Fibroblast of villous mesenchyme (primary cell): ENCODE data around the gene AFF3. TPM values are rescaled to one million over a fixed set of nuclear protein-coding genes. Genes with fewer than 3 reads are reported as not detected.

ENCODE experiments used
- DNase-seq: peaks from one replicate; pipeline ENCODE4 v3.0.0-alpha.2; 2010; ENCODE audit warnings: low read depth
- H3K4me3 ChIP-seq: 2 replicates; pipeline ENCODE4 v1.5.1; 2011; ENCODE audit warnings: low read depth, mild to moderate bottlenecking, low read length
- total RNA-seq: library from RNA; depleted of rRNA; stranded (reverse); fragments of >200 nt; gene quantifications from 2 replicates; pipeline ENCODE4 v1.2.3, GENCODE V29; 2012
- TF ChIP-seq, protein P1 (sequence below): IDR thresholded peaks from 2 replicates; pipeline ENCODE4 v1.5.1; 2012; ENCODE audit warnings: low read depth, mild to moderate bottlenecking, low read length; ENCODE audit not compliant: insufficient read depth

The AFF3 gene
- total RNA-seq, 1 donor = 19.4 TPM

DNA sequence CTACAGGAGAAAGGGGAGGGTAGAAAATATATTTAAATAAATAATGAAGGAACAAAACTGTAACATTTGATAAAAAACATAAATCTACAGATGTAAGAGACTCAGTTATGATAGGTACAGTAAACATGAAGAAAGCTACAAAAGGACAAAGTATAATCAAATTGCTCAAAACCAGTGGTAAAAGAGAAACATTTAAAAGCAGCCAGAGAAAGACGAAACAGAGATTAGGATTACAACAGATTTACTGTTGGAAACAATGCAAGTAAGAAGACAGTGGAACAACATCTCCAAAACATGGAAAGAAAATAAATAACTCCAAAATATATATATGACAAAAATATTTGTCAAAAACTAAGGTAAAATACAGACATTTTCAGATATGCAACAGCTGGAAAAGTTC is 344.9 kb downstream of the AFF3 start:
- no peak for DNase-seq
- no peak overlapping the region for H3K4me3 ChIP-seq
- TF ChIP-seq, protein P1, sequence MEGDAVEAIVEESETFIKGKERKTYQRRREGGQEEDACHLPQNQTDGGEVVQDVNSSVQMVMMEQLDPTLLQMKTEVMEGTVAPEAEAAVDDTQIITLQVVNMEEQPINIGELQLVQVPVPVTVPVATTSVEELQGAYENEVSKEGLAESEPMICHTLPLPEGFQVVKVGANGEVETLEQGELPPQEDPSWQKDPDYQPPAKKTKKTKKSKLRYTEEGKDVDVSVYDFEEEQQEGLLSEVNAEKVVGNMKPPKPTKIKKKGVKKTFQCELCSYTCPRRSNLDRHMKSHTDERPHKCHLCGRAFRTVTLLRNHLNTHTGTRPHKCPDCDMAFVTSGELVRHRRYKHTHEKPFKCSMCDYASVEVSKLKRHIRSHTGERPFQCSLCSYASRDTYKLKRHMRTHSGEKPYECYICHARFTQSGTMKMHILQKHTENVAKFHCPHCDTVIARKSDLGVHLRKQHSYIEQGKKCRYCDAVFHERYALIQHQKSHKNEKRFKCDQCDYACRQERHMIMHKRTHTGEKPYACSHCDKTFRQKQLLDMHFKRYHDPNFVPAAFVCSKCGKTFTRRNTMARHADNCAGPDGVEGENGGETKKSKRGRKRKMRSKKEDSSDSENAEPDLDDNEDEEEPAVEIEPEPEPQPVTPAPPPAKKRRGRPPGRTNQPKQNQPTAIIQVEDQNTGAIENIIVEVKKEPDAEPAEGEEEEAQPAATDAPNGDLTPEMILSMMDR = no peak

DNA sequence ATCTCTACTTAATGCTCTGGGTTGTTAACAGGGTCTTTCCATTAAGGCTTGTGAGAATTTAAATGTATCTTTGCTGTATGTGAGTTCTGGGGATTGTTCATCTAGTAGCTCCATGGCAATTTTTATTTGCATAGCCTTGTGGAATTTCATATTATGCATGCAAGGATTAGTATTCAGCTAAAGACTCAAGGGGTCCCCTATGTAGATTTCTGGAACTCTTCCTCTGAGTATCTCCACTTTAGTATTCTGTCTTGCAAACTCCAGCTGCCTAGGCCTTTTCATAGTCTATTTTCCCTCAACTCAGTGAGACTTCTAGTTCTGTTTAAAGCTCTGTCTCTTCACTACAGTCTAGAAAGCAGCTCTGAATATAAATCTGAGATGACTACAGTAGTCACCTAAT is 348.0 kb downstream of the AFF3 start:
- TF ChIP-seq, protein P1 = no peak
- DNase-seq = no peak
- no peak overlapping the region for H3K4me3 ChIP-seq

- H3K4me3 ChIP-seq = no peak overlapping the region
- TF ChIP-seq, protein P1 = no peak
- no peak for DNase-seq
Measured at GRCh38 chr2:99793022-99793421, 349.4 kb downstream of the AFF3 start.

- TF ChIP-seq, protein P1 = no peak
- no peak for DNase-seq
- H3K4me3 ChIP-seq = no peak overlapping the region
Measured at GRCh38 chr2:99789849-99790248, 352.5 kb downstream of the AFF3 start.

DNA sequence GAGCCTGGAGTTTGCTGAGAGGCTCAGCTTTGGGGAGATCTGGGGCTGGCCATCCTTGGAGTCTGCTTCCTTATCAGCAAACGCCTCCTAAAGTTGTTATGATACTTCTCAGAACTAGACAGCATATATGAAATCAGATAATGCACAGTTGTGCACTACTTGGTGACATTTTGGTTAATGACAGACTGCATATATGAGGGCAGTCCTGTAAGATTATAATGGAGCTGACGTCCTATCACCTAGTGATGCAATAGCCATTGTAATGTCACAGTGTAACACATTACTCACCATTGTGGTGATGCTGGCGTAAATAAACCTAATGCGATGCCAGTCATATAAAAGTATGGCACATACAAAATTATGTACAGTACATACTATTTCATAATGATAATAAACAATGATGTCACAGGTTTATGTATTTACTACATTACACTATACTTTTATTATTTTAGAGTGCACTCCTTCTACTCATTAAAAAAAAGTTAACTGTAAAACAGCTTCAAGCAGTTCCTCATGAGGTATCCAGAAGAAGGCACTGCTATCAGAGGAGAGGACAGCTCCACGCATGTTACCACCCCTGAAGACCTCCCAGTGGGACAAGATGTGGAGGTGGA is 354.5 kb downstream of the AFF3 start:
- TF ChIP-seq, protein P1 = no peak
- H3K4me3 ChIP-seq = no peak overlapping the region
- DNase-seq = no peak

- TF ChIP-seq, protein P1 = no peak
- H3K4me3 ChIP-seq = no peak overlapping the region
- no peak for DNase-seq
Measured at GRCh38 chr2:99786636-99787390, 355.6 kb downstream of the AFF3 start.
